Prostate gland (tissue), 2 donors: ENCODE measurements around the gene MED20.

Experiments used
- POLR2A ChIP-seq: fragments of 450-650 bp; IDR thresholded peaks from one replicate; pipeline ENCODE4 v1.6.1; 2016; ENCODE audit warnings: antibody characterized with exemption, mild to moderate bottlenecking
- POLR2AphosphoS5 ChIP-seq: sonication (generic); formaldehyde crosslinking; IDR thresholded peaks from one replicate; pipeline ENCODE4 v1.6.1; 2017; ENCODE audit warnings: antibody characterized with exemption
- TF ChIP-seq, protein P1 (sequence below), 4 experiments: fragments of 200-600 bp in 2 of 4; fragments of 450-650 bp in 2 of 4; sonication (generic) in 2 of 4; IDR thresholded peaks; 1 replicate in 3 of 4; 2 replicates in 1 of 4; pipeline ENCODE4 v1.5.1; 2016 to 2019; ENCODE audit warnings: antibody characterized with exemption in 4 of 4, mild to moderate bottlenecking in 2 of 4, moderate library complexity in 2 of 4

DNA sequence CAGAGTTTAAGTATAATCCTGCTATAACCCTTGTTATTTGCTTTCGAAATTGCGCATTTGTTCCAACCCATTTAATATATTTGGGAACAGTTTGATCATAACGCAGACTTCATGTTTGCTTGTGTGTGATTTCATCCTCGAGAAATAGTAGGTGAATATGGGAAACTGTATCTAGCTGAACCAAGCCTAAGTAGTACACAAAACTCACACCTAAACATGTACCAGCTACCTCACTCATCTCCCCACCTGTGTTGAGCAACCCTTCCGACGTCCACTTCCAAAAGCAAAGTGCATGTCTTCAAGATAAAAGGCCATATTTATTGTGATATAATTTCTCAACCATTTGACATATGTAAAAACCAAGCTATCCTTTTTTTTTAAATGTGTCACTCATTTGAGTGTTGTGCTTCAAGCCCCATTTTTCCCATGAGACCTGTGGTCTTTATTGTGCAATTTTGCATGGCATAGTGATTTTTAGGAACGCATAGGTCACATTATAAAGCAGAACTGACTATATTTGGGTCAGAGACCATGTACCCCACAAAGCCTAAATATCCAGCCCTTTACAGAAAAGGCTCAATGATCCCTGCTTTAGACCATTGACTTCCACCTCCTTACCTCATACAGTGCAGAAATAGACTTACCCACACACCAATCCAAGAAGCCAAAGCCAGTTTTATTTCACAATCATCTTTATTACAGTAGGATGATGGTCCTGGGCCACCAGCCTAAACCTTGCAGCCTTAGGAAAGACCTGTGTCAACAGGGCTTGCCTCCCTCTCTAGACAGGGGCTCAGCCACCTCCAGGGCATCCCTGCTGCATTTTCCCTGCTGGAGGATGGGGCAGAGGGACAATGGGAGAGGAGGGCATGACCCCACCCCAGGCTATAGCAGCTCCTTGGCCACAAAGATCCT lies 13.6 kb upstream of the MED20 start:
- TF ChIP-seq, protein P1, sequence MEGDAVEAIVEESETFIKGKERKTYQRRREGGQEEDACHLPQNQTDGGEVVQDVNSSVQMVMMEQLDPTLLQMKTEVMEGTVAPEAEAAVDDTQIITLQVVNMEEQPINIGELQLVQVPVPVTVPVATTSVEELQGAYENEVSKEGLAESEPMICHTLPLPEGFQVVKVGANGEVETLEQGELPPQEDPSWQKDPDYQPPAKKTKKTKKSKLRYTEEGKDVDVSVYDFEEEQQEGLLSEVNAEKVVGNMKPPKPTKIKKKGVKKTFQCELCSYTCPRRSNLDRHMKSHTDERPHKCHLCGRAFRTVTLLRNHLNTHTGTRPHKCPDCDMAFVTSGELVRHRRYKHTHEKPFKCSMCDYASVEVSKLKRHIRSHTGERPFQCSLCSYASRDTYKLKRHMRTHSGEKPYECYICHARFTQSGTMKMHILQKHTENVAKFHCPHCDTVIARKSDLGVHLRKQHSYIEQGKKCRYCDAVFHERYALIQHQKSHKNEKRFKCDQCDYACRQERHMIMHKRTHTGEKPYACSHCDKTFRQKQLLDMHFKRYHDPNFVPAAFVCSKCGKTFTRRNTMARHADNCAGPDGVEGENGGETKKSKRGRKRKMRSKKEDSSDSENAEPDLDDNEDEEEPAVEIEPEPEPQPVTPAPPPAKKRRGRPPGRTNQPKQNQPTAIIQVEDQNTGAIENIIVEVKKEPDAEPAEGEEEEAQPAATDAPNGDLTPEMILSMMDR (IDR thresholded peaks at IDR 0.05), result no peak
- TF ChIP-seq POLR2AphosphoS5, result no peak
- no peak for TF ChIP-seq POLR2A
